HG03039 (cell line): Measurements from ENCODE around the gene CEP120.
"Not testable (repeated sequence)": the region's sequence is repeated elsewhere in the genome, so short reads cannot be mapped to it uniquely, and the experiment has no call there.

Experiments used
- ATAC-seq: cut with Tn5 transposase; IDR thresholded peaks from one replicate; pipeline ENCODE4 v1.9.1; 2021; ENCODE audit warnings: mild to moderate bottlenecking, moderate library complexity; ENCODE audit not compliant: unreplicated experiment

CEP120 gene

GRCh38 chr5:123391009-123391408 lies 32.2 kb downstream of the CEP120 start:
- ATAC-seq, result no peak

GRCh38 chr5:123389794-123390193 lies 33.4 kb downstream of the CEP120 start:
- ATAC-seq, result no peak

GRCh38 chr5:123387313-123387712 lies 35.9 kb downstream of the CEP120 start:
- ATAC-seq, result no peak

DNA sequence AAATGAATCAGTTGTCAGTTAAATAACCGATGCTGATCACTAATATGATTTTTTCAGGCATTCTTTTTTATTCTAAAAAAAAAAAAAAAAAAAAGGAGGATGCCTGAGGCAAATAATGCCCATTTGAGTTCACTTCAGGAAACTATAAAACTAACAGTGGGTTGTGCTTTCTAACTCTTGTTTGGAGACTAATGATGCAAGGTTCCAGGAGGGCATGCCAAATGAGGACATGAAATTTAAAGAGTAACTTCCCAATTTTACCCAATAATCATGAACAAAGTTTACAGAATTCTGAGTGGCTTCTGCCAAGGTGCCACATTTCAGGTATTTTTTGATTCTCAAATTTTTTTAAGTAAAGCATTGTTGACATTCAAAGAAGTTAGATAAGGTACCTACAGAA lies 41.0 kb downstream of the CEP120 start:
- ATAC-seq, result no peak

GRCh38 chr5:123371575-123372179 lies 51.5 kb downstream of the CEP120 start:
- no peak for ATAC-seq

DNA sequence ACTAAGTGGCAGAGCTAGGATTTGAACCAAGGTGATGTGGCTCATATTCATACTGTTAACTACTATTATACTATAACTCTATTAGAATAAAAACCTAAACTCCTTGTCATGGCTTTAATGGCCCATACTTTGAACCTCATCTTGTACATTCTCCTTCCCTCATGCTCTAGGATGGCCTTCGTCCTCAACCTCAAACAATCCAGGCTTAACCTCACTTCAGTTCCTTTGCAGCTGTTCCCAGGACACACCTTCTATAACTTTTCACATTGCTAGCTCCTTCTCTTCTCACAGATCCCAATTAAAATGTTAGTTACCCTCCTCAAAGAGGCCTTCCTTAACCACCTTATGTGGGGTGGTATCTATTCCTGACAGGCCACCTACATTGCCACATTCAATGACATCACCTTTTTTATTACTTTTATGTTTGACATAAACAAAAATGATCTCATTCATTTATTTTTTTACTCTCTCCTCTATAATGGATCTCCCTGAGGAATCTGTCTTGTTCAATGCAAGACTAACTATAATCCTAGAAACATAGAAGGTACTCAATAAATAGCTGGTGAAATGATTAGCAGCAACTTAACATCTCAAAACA lies 53.7 kb downstream of the CEP120 start:
- no peak for ATAC-seq

- ATAC-seq, result no peak
Measured at GRCh38 chr5:123367739-123368138, 55.5 kb downstream of the CEP120 start.

- no peak for ATAC-seq
Measured at GRCh38 chr5:123365156-123365555, 58.0 kb downstream of the CEP120 start.

GRCh38 chr5:123364441-123365155 lies 58.6 kb downstream of the CEP120 start:
- no peak for ATAC-seq

GRCh38 chr5:123360910-123361309 lies 62.3 kb downstream of the CEP120 start:
- ATAC-seq, result no peak

GRCh38 chr5:123360201-123360571 lies 63.0 kb downstream of the CEP120 start:
- no peak for ATAC-seq

DNA sequence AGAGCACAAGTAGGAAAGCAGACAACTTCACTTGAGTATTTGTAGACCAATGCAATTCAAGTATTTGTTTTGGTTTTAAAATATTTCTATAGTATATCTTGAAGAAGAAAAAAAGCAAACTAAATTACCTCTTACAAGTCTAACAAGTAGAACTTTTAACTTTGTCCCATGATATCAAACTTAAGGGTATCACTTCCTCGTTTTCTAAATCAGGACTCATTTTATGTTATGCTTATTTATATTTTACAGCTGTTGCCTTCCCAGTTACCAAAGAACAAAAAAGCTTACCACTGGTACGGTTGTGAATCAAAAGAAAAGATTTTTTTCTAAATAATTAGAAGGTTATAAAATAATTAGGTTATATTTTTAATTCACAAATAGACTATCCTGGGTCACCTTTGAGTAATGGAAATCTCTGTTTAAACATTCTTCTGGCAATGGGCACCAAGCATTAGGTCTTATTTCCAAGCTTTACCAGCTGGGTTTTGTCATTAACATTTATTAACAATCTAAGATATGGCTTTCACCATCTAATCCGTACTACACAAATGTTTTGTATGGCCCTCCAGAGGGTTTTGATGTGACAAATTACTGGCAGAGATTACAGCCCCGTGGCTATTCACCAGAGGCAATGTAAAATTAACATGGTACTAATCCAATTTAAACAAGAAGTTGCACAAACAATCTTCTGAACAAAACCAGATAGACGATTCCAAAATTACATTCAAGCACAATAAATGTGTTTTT lies 63.6 kb downstream of the CEP120 start:
- no peak for ATAC-seq

GRCh38 chr5:123358751-123359150 lies 64.5 kb downstream of the CEP120 start:
- no peak for ATAC-seq

- no peak for ATAC-seq
Measured at GRCh38 chr5:123358304-123358703, 64.9 kb downstream of the CEP120 start.

DNA sequence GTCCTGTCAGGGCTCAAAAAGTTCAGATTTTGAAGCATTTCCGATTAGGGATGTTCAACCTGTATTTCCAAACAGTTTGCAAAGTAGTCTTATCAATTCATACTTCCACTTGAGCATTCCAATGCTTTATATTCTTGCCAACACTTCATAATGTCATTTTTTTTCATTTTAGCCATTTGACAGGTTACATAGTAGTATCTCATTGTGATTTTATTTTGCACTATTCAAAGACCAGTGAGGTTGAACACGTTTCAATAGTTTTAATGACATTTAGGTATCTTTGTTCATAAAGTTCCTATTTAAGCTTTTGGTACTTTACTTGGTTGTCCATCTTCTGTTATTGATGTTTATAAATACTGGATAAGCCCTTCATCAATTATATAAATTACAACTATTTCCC lies 71.4 kb downstream of the CEP120 start:
- ATAC-seq, result no peak

DNA sequence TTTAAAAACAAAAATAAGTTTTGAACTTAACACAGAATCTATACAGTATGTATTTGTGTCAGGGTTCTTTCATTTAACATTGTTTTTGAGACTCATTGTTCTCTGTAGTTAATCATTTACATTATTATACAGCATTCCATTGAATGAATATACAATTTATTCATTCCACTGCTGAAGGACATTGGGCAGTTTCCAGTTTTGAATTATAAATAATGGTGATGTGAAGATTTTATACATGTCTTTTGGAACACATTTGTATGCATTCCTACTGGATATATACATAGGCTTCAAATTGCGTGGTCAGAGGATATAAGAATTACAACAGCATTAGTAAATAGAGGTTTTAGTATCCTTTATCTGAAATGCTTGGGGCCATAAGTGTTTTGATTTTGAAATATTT lies 72.0 kb downstream of the CEP120 start:
- no peak for ATAC-seq

- no peak for ATAC-seq
Measured at GRCh38 chr5:123350742-123351141, 72.5 kb downstream of the CEP120 start.

- ATAC-seq, result no peak
Measured at GRCh38 chr5:123344816-123345426, 78.3 kb downstream of the CEP120 start.

GRCh38 chr5:123340928-123341327 lies 82.3 kb downstream of the CEP120 start:
- no peak for ATAC-seq

- not testable (repeated sequence) for ATAC-seq
Measured at GRCh38 chr5:123308377-123308776, 114.8 kb downstream of the CEP120 start.

GRCh38 chr5:123305751-123306150 lies 117.5 kb downstream of the CEP120 start:
- ATAC-seq, result no peak
